ENCODE measurements around the gene ZNF479.
"Not testable (repeated sequence)": the region's sequence is repeated elsewhere in the genome, so short reads cannot be mapped to it uniquely, and the experiment has no call there.

Gene ZNF479

DNA sequence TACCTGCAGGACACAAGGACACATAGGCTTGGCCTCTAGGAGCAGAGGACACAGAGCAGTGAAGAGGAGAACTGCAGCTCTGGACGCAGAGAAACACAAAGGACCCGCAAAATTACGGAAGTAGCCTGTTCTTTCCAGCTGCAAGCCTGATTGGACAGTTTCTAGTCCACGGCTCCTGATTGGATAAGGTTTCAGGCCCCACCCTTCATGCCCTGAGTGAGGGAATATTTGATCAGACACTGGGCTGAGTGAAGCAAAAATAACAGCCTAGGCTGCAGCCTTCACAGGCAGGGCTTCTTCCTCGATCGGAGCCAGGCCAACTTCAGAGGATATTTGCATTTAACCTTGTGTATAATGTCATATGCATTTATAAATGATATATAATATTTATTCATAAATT, at the start of gene ZNF479:
ZNF479 (minus strand) TSS at position 101 of the 400 bp plus-strand sequence. CDS start 112 bp downstream, outside the sequence.
- not testable (repeated sequence) for DNase-seq

DNA sequence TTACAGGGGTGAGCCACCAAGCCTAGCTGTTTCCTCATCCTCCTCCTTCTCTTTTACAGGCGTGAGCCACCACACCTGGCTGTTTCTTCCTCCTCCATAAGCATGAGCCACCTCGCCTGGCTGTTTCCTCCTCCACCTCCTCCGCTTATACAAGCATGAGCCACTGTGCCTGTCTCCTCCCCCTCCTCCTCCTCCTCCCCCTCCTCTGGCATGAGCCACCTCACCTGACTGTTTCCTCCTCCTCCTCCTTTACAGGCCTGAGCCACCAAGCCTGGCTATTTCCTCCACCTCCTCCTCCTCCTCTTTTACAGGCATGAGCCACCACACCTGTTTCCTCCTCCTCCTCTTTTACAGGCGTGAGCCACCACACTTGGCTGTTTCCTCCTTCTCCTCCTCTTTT, 49.8 kb upstream of the ZNF479 start:
- no peak for DNase-seq

DNA sequence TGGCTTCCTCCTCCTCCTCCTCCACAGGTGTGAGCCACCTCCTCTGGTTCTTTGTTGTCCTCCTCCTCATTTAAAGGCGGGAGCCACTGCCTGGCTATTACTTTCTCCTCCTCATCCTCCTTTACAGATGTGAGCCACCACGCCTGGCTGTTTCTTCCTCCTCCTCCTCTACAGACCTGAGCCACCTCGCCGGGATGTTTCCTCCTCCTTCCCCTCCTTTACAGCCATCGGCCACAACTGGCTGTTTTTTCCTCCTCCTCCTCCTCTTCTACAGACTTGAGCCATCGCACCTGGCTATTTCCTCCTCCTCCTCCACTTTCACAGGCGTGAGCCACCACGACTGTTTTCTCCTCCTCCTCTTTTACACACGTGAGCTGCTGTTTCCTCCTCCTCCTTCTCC, 49.0 kb upstream of the ZNF479 start:
- no peak for DNase-seq

DNA sequence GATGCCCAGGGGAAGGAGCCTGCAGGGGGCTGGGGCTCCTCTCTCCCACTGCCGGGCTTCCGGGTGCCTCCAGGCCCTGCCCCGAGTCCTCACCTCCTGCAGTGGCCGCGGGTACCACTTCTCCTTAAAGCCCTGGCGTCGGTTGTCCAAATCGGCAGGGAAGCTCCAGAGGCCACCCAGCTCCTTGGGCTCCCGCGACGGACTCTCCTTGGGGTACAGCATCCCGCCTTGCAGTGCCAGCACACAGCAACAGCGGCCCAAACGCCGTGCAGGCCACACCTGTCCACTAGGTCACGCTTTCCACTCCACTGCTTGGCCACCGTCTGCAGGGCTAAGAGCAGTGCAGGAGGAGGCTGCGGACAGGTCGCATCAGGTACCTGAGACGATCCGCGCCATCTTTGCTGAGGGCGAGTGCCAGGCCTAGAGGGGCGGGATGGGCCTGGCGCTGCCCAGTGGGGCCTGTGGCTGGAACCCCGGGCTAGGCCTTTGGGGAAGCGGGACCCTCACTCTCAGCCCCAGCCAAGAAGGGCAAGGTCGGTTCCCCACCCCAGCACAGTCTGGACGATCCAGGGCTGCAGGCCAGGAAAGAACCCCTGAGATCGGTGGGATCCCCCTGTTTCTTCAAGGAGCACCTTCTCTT, 47.7 kb upstream of the ZNF479 start:
- no peak for DNase-seq

DNA sequence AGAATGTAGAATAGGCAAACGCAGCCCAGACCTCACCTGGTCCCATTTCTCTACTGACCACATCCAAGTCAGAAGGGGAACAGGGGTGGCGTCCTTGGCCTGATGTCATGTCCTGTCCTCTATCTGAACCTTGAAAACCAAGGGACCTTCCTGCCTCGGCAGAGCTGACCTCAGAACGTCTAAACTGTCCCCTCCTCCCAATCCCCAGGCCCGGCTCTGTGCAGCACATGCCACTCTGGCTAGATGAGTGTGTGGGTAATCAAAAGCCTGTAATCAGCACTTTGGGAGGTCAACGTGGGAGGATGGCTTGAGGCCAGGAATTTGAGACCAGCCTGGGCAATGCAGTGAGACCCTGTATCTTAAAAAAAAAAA, 46.5 kb upstream of the ZNF479 start:
- DNase-seq: no peak

DNA sequence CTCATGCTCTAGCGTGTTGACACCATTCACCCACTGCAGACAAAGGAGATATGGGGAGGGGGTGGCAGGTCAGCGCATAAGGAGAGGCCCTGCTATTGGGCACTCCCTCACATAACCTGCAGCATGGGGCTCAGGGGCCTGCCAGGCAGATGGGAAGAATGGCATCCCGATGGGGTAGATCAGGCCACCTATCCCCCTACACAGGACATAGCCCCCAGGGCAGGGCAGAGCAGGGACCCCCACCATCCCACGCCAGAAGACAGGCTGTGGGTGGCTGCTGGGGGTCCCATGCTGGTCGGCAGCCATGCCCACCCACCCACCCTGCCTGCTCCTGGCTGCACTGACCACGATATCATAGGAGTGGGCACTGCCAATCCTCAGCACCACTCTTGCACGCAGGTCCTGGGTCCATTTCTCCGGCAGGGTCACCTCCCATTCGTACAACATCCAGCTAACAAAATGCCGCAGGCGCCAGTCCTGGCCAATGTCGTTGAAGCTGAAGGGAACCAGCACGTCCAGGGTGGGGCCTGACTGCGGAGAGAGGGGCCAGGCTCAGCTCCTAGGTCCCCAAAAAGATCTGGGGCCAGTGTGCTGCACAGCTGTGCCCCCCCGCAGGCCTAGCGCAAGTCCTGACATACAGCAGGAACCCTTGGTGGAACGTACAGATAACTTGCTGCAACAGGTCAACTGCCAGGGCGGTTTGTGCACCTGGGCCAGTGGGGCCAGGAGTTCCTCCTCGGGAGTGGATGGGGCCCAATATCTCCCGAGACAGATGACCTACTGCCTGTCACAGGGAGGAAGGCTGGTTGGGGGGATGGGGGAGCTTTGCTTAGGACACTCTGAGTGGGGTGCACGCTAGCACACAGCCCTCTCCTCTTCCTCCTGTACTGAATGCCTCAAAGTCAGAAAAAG, 45.9 kb upstream of the ZNF479 start:
- DNase-seq: no peak

DNA sequence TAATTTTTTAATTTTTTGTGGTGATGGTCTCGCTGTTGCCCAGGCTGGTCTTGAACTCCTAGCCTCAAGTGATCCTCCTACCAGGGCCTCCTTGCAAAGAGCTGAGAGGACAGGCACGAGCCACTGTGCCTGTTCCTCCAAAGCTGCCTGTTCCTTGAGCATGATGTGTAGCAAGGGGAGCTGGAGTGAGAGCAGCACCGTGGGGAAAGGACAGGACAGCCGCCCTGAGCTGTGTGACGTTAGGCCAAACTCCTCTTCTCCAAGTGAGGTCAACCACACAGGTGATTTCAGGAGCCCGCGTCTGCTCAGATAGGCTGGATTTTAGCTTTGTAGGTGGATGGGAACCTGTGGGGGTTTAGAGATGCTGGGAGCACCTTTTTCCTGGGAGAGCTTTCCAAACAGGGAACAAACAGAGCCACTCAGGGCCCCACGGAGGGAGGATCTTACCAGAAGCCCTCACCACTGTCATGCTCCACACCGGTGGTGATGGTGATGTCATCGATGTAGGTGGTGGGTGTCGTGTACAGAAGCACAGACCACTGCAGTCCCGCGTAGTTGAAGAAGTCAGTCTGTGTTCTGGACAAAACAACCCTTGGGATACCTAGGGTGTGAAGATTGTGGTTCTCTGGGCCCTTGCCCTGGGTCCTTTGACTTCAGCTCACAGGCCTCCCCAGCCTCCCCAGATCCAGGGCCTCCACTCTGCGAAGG, 44.8 kb upstream of the ZNF479 start:
- DNase-seq: no peak

DNA sequence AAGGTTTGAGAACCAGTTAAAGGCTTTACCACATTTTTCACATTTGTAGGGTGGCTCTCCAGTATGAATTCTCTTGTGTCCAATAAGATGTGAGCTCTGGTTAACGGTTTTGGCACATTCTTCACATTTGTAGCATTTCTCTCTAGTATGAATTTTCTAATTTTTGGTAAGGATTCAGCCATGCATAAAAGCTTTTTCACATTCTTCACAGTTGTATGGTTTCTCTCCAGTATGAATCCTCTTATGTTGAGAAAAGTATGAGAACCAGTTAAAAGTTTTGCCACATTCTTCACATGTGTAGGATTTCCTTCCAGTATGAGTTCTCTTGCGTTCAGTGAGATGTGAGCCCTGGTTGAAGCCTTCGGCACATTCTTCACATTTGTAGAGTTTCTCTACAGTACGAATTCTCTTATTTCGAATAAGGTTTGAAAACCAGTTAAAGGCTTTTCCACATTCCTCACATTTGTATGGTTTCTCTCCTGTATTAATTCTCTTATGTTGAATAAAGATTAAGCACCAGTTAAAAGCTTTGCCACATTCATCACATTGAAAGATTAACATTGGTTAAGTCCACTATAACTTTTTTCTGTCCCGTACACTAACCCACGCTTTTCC, 33.2 kb upstream of the ZNF479 start:
- no peak for DNase-seq

DNA sequence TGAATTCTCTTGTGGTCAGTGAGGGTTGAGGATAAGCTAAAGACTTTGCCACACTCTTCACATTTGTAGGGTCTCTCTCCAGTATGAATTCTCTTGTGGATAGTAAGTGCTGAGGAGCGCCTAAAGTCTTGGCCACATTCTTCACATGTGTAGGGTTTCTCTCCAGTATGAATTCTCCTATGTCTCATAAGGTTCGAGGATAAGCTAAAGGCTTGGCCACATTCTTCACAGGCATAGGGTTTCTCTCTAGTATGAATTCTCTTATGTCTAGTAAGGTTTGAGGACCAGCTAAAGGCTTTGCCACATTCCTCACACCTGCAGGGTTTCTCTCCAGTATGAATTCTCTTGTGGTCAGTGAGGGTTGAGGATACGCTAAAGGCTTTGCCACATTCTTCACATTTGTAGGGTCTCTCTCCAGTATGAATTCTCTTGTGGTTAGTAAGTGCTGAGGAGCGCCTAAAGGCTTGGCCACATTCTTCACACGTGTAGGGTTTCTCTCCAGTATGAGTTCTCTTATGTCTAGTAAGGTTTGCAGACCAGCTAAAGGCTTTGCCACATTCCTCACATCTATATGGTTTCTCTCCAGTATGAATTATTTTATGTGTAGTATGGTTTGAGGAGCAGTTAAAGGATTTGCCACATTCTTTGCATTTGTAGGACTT, 12.0 kb downstream of the ZNF479 start:
- not testable (repeated sequence) for DNase-seq

Measured in NCI-H2107 (cell line).